SK-N-SH (cell line): ENCODE data around the gene C19orf12. TPM values are rescaled to one million over a fixed set of nuclear protein-coding genes. Genes with fewer than 3 reads are reported as not detected.

Experiments
- CTCF ChIA-PET: fragments of 300-600, 350-600 bp; formaldehyde crosslinking; extraction: SDS; loops from one replicate; lab custom pipeline; 2021; lab: Yijun Ruan, JAX
- POLR2A ChIA-PET: fragments of 350-600 bp; sonication (Branson Sonifier 250); formaldehyde crosslinking; extraction: SDS; loops from one replicate; lab custom pipeline; 2020; ENCODE audit warnings: antibody characterized with exemption, inconsistent platforms; lab: Yijun Ruan, JAX
- DNase-seq: peaks from one replicate; pipeline ENCODE4 v3.0.0; 2012
- H2AFZ ChIP-seq: fragments of 200-600 bp; sonication (generic); 2 replicates; pipeline ENCODE4 v1.8.1; 2016; ENCODE audit warnings: antibody characterized with exemption, mild to moderate bottlenecking, low read depth
- H3F3A ChIP-seq: fragments of 200-600 bp; sonication (generic); replicated peaks from 2 replicates; pipeline ENCODE3; 2016; ENCODE audit warnings: antibody characterized with exemption, mild to moderate bottlenecking; ENCODE audit not compliant: insufficient read depth
- H3K27ac ChIP-seq, 2 experiments: fragments of 200-500 bp in 1 of 2; fragments of 200-600 bp in 1 of 2; sonication (Bioruptor generic) in 1 of 2; sonication (generic), shearing (Covaris generic) in 1 of 2; 2 replicates each; pipeline versions ENCODE4 v1.5.1 to v1.6.1; 2014 to 2016; ENCODE audit warnings: low read depth in 2 of 2, inconsistent platforms in 1 of 2, low read length in 1 of 2, mild to moderate bottlenecking in 1 of 2, mixed read lengths in 1 of 2
- H3K27me3 ChIP-seq: fragments of 200-600 bp; sonication (generic), shearing (Covaris generic); 2 replicates; pipeline ENCODE4 v1.6.1; 2016; ENCODE audit warnings: mixed run types; ENCODE audit not compliant: insufficient read depth
- H3K36me3 ChIP-seq, 2 experiments: fragments of 200-500 bp in 1 of 2; fragments of 200-600 bp in 1 of 2; sonication (Bioruptor generic) in 1 of 2; sonication (generic) in 1 of 2; replicated peaks in 1 of 2; 2 replicates each; pipeline versions ENCODE3 to v1.5.1; 2014 to 2016; ENCODE audit warnings: low read length in 1 of 2, mild to moderate bottlenecking in 1 of 2; ENCODE audit not compliant: insufficient read depth in 2 of 2, control insufficient read depth in 1 of 2
- H3K4me1 ChIP-seq, 2 experiments: fragments of 200-500 bp in 1 of 2; fragments of 200-600 bp in 1 of 2; sonication (Bioruptor generic) in 1 of 2; sonication (generic), shearing (Covaris generic) in 1 of 2; 2 replicates each; pipeline versions ENCODE4 v1.5.1 to v1.6.1; 2014 to 2016; ENCODE audit warnings: low read depth in 1 of 2, low read length in 1 of 2, mixed run types in 1 of 2; ENCODE audit not compliant: insufficient read depth in 2 of 2, control insufficient read depth in 1 of 2
- H3K4me2 ChIP-seq: fragments of 200-600 bp; sonication (generic), shearing (Covaris generic); 2 replicates; pipeline ENCODE4 v1.6.1; 2017; ENCODE audit warnings: mixed run types
- H3K4me3 ChIP-seq, 2 experiments: fragments of 200-500 bp in 1 of 2; fragments of 200-600 bp in 1 of 2; sonication (Bioruptor generic) in 1 of 2; sonication (generic), shearing (Covaris generic) in 1 of 2; 2 replicates each; pipeline versions ENCODE4 v1.5.1 to v1.8.1; 2014 to 2016; ENCODE audit warnings: low read depth in 2 of 2, inconsistent platforms in 1 of 2, low read length in 1 of 2, mild to moderate bottlenecking in 1 of 2, mixed read lengths in 1 of 2, moderate library complexity in 1 of 2
- H3K79me2 ChIP-seq: fragments of 200-600 bp; sonication (generic); 2 replicates; pipeline ENCODE4 v1.8.1; 2017; ENCODE audit warnings: mild to moderate bottlenecking; ENCODE audit not compliant: insufficient read depth
- H3K9ac ChIP-seq: fragments of 200-600 bp; sonication (generic); 2 replicates; pipeline ENCODE4 v1.6.1; 2017; ENCODE audit warnings: mixed run types
- H3K9me2 ChIP-seq: fragments of 200-600 bp; sonication (generic); 2 replicates; pipeline ENCODE4 v1.6.1; 2017; ENCODE audit warnings: mixed run types
- H3K9me3 ChIP-seq: fragments of 200-600 bp; sonication (generic); 2 replicates; pipeline ENCODE4 v1.6.1; 2017; ENCODE audit warnings: mixed run types, mild to moderate bottlenecking, moderate library complexity
- H4K20me1 ChIP-seq: fragments of 200-600 bp; sonication (generic); 2 replicates; pipeline ENCODE4 v1.6.1; 2017; ENCODE audit warnings: mild to moderate bottlenecking, mixed run types; ENCODE audit not compliant: insufficient read depth
- ELF1 ChIP-seq: IDR thresholded peaks from 2 replicates; pipeline ENCODE4 v1.4.0; 2012
- EZH2phosphoT487 ChIP-seq: fragments of 200-600 bp; sonication (generic); IDR thresholded peaks from 2 replicates; pipeline ENCODE4 v1.6.1; 2017; ENCODE audit warnings: low read depth, mixed run types, mild to moderate bottlenecking, antibody characterized with exemption, moderate library complexity, borderline replicate concordance
- FOSL2 ChIP-seq: IDR thresholded peaks from 2 replicates; pipeline ENCODE4 v1.4.0; 2012; ENCODE audit warnings: low read depth, mild to moderate bottlenecking, moderate library complexity, borderline replicate concordance
- FOXJ3 ChIP-seq: sonication (generic); formaldehyde crosslinking; IDR thresholded peaks from 2 replicates; pipeline ENCODE4 v1.5.1; 2020; ENCODE audit warnings: mild to moderate bottlenecking, missing genetic modification reagents
- GABPA ChIP-seq: IDR thresholded peaks from 2 replicates; pipeline ENCODE4 v1.4.0; 2012; ENCODE audit warnings: low read depth, mild to moderate bottlenecking
- GATA2 ChIP-seq: sonication (generic); formaldehyde crosslinking; IDR thresholded peaks from 2 replicates; pipeline ENCODE4 v1.5.0; 2020; ENCODE audit warnings: mild to moderate bottlenecking, missing genetic modification reagents
- JUND ChIP-seq: IDR thresholded peaks from 2 replicates; pipeline ENCODE4 v1.4.0; 2012
- MEF2A ChIP-seq: IDR thresholded peaks from 2 replicates; pipeline ENCODE4 v1.4.0; 2012; ENCODE audit warnings: low read depth, borderline replicate concordance
- NFIC ChIP-seq: IDR thresholded peaks from 2 replicates; pipeline ENCODE4 v1.4.0; 2012; ENCODE audit warnings: borderline replicate concordance
- PBX3 ChIP-seq: IDR thresholded peaks from 2 replicates; pipeline ENCODE4; 2012
- RCOR1 ChIP-seq: fragments of 150-350 bp; IDR thresholded peaks from 2 replicates; pipeline ENCODE4 v1.6.1; 2017; ENCODE audit warnings: antibody characterized with exemption, low read length
- REST ChIP-seq: IDR thresholded peaks from 2 replicates; pipeline ENCODE4 v1.6.1; 2012; ENCODE audit warnings: mild to moderate bottlenecking, low read depth, low read length, moderate library complexity
- SIN3A ChIP-seq: IDR thresholded peaks from 2 replicates; pipeline ENCODE4 v1.6.1; 2012; ENCODE audit warnings: low read depth, mild to moderate bottlenecking, low read length, moderate library complexity, borderline replicate concordance
- SMC3 ChIP-seq: IDR thresholded peaks from 2 replicates; pipeline ENCODE4 v1.6.1; 2012; ENCODE audit warnings: low read depth, low read length, improper control_type of control experiment
- TCF12 ChIP-seq: IDR thresholded peaks from 2 replicates; pipeline ENCODE4 v1.4.0; 2012
- USF1 ChIP-seq: IDR thresholded peaks from 2 replicates; pipeline ENCODE4 v1.4.0; 2012; ENCODE audit warnings: low read depth, borderline replicate concordance
- USF2 ChIP-seq: fragments of 150-350 bp; IDR thresholded peaks from 2 replicates; pipeline ENCODE4 v1.6.1; 2017; ENCODE audit warnings: antibody characterized with exemption, low read length, low read depth, borderline replicate concordance
- WGBS: methylation state at CpG from one replicate; pipeline ENCODE4 v1.1.6; 2017; ENCODE audit warnings: low lambda C conversion rate; 5-methylcytosine and 5-hydroxymethylcytosine counted together
- polyA plus RNA-seq, 3 experiments: library from polyadenylated mRNA; depleted of rRNA; stranded (reverse); fragments of >200 nt; gene quantifications; 2 replicates each; pipeline ENCODE4 v1.2.3, GENCODE V29; 2012

C19orf12 gene
- polyA plus RNA-seq, 1 of the 3 experiments (the other 2 are of a cell fraction) = 30.5 TPM

- no peak for TF ChIP-seq RCOR1
- TF ChIP-seq EZH2phosphoT487 = no peak
- no peak for TF ChIP-seq PBX3
Measured at GRCh38 chr19:29743681-29744080, 28.6 kb upstream of the C19orf12 start (continued).

- no peaks in the 10 kb centered on the region for H3K36me3 ChIP-seq
- ChIA-PET POLR2A (no interaction called here), CTCF (interaction anchor here (1.1 to 8.1 kb wide), 5 partner anchors 11 to 132 kb away, joined by 3 to 40 read pairs (median 8); no protein-coding TSS in a partner anchor)
Measured at GRCh38 chr19:29741776-29742175, 26.7 kb upstream of the C19orf12 start.

More at GRCh38 chr19:29741776-29742175, 26.7 kb upstream of the C19orf12 start:
- WGBS = 59% methylated on average over 5 of the region's 5 CpGs
- no peaks in the 10 kb centered on the region for H3K9me2 ChIP-seq
- H4K20me1 ChIP-seq = no peaks in the 10 kb centered on the region
- no peak overlapping the region for H3K27ac ChIP-seq
- peaks cover 7% of the 10 kb centered on the region; the same call in 1 of the 2 replicates for H3K27me3 ChIP-seq
- H3F3A ChIP-seq = no peaks in the 10 kb centered on the region
- no peak overlapping the region for H2AFZ ChIP-seq
- no peak for DNase-seq
- no peak overlapping the region for H3K4me2 ChIP-seq
- no peak overlapping the region for H3K4me3 ChIP-seq
- no peak overlapping the region for H3K9ac ChIP-seq
- H3K79me2 ChIP-seq = no peaks in the 10 kb centered on the region
- H3K4me1 ChIP-seq = no peaks in the 10 kb centered on the region
- TF ChIP-seq SMC3 = no peak
- no peak for TF ChIP-seq TCF12
- TF ChIP-seq ELF1 = no peak
- TF ChIP-seq GATA2 (CRISPR knock-in tag) = no peak
- no peak for TF ChIP-seq MEF2A
- no peak for TF ChIP-seq SIN3A
- no peak for TF ChIP-seq USF1
- TF ChIP-seq REST = no peak
- TF ChIP-seq EZH2phosphoT487 = no peak
- TF ChIP-seq FOSL2 = no peak
- TF ChIP-seq FOXJ3 (CRISPR knock-in tag) = no peak
- no peak for TF ChIP-seq JUND
- TF ChIP-seq USF2 = no peak
- TF ChIP-seq NFIC = no peak
- no peak for TF ChIP-seq GABPA
- no peaks in the 10 kb centered on the region for H3K9me3 ChIP-seq
